IMR-90 (cell line): ENCODE measurements around the gene KIAA1614. TPM values are rescaled to one million over a fixed set of nuclear protein-coding genes. Genes with fewer than 3 reads are reported as not detected.

Experiments used
- ATAC-seq: fragments of 200-7000 bp; cut with Tn5 transposase; 2 replicates; pipeline ENCODE4 v1.9.1; 2020; ENCODE audit warnings: low read depth, mild to moderate bottlenecking, moderate library complexity
- BruUV-seq: library from RNA; stranded (reverse); fragments of 400-500 nt; replicated peaks from 2 replicates; lab custom pipeline; 2021; lab: Mats Ljungman, UMichigan
- CTCF ChIA-PET: fragments of 300-600 bp; formaldehyde crosslinking; extraction: SDS; loops from one replicate; lab custom pipeline; 2021; ENCODE audit warnings: antibody characterized with exemption; lab: Yijun Ruan, JAX
- POLR2A ChIA-PET: fragments of 300-600 bp; sonication (Branson Sonifier 250); formaldehyde crosslinking; loops from one replicate; lab custom pipeline; 2022; ENCODE audit warnings: antibody characterized with exemption; ENCODE audit not compliant: unreplicated experiment; lab: Charles Lee
- DNase-seq: peaks from one replicate; pipeline ENCODE4 v3.0.0; 2013
- H2AFZ ChIP-seq: replicated peaks from 2 replicates; pipeline ENCODE3; 2013; ENCODE audit warnings: low read length, mild to moderate bottlenecking; ENCODE audit not compliant: poor library complexity
- H2AK5ac ChIP-seq: 2 replicates; pipeline ENCODE4 v1.6.1; 2013; ENCODE audit warnings: low read depth, low read length, inconsistent platforms
- H2AK9ac ChIP-seq: replicated peaks from 2 replicates; pipeline ENCODE3; 2013; ENCODE audit warnings: mild to moderate bottlenecking, low read depth, low read length, moderate library complexity; ENCODE audit not compliant: poor library complexity
- H2BK120ac ChIP-seq: 2 replicates; pipeline ENCODE4 v1.6.1; 2013; ENCODE audit warnings: low read depth, low read length, inconsistent platforms
- H2BK15ac ChIP-seq: 3 replicates; pipeline ENCODE4 v1.6.1; 2013; ENCODE audit warnings: low read depth, low read length, inconsistent platforms
- H2BK20ac ChIP-seq: 2 replicates; pipeline ENCODE4 v1.6.1; 2013; ENCODE audit warnings: low read depth, mild to moderate bottlenecking, inconsistent platforms, low read length, moderate library complexity
- H2BK5ac ChIP-seq: 2 replicates; pipeline ENCODE4 v1.6.1; 2013; ENCODE audit warnings: mild to moderate bottlenecking, low read depth, low read length, inconsistent platforms; ENCODE audit not compliant: poor library complexity, severe bottlenecking
- H3K14ac ChIP-seq: replicated peaks from 2 replicates; pipeline ENCODE4 v1.6.1; 2013; ENCODE audit warnings: low read depth, low read length, inconsistent platforms
- H3K18ac ChIP-seq: 2 replicates; pipeline ENCODE4 v1.6.1; 2013; ENCODE audit warnings: low read depth, low read length, control low read depth
- H3K23ac ChIP-seq: 2 replicates; pipeline ENCODE4 v1.6.1; 2013; ENCODE audit warnings: low read depth, low read length, inconsistent platforms
- H3K27ac ChIP-seq: 2 replicates; pipeline ENCODE4 v1.5.1; 2013; ENCODE audit warnings: mild to moderate bottlenecking, control low read depth, low read length; ENCODE audit not compliant: insufficient read depth
- H3K27me3 ChIP-seq: 2 replicates; pipeline ENCODE4 v1.6.1; 2013; ENCODE audit warnings: low read length; ENCODE audit not compliant: control insufficient read depth, insufficient read depth
- H3K36me3 ChIP-seq: 2 replicates; pipeline ENCODE4 v1.6.1; 2013; ENCODE audit warnings: low read length, mixed read lengths; ENCODE audit not compliant: control insufficient read depth, insufficient read depth
- H3K4ac ChIP-seq: 2 replicates; pipeline ENCODE4 v1.6.1; 2013; ENCODE audit warnings: low read depth, low read length, inconsistent platforms
- H3K4me1 ChIP-seq: 2 replicates; pipeline ENCODE4 v1.6.1; 2013; ENCODE audit warnings: low read length, mixed read lengths; ENCODE audit not compliant: control insufficient read depth, insufficient read depth
- H3K4me2 ChIP-seq: 2 replicates; pipeline ENCODE4 v1.6.1; 2013; ENCODE audit warnings: low read depth, mild to moderate bottlenecking, control low read depth, low read length, moderate library complexity
- H3K4me3 ChIP-seq: 2 replicates; pipeline ENCODE4 v1.5.1; 2013; ENCODE audit warnings: low read depth, mild to moderate bottlenecking, control low read depth, low read length, moderate library complexity; ENCODE audit not compliant: insufficient read depth
- H3K56ac ChIP-seq: 2 replicates; pipeline ENCODE4 v1.6.1; 2013; ENCODE audit warnings: low read length, inconsistent platforms; ENCODE audit not compliant: insufficient read depth; ENCODE audit errors: extremely low read depth
- H3K79me1 ChIP-seq, 2 experiments: 2 replicates each; pipeline ENCODE4 v1.6.1; 2013; ENCODE audit warnings: low read length in 2 of 2, inconsistent platforms in 1 of 2, low read depth in 1 of 2
- H3K9ac ChIP-seq: 2 replicates; pipeline ENCODE4 v1.6.1; 2013; ENCODE audit warnings: low read depth, low read length, control low read depth
- H3K9me1 ChIP-seq: 2 replicates; pipeline ENCODE4 v1.6.1; 2013; ENCODE audit warnings: low read length, inconsistent platforms; ENCODE audit not compliant: insufficient read depth
- H3K9me3 ChIP-seq: 2 replicates; pipeline ENCODE4 v1.6.1; 2013; ENCODE audit warnings: low read length; ENCODE audit not compliant: control insufficient read depth, insufficient read depth
- H4K20me1 ChIP-seq: 2 replicates; pipeline ENCODE4 v1.6.1; 2013; ENCODE audit warnings: low read length, inconsistent platforms; ENCODE audit not compliant: insufficient read depth
- H4K5ac ChIP-seq: 2 replicates; pipeline ENCODE4 v1.6.1; 2013; ENCODE audit warnings: mild to moderate bottlenecking, low read depth, low read length, control low read depth
- H4K8ac ChIP-seq, 2 experiments: 2 replicates each; pipeline ENCODE4 v1.6.1; 2013; ENCODE audit warnings: low read depth in 2 of 2, low read length in 2 of 2, control low read depth in 1 of 2, inconsistent platforms in 1 of 2
- H4K91ac ChIP-seq: 2 replicates; pipeline ENCODE4 v1.6.1; 2013; ENCODE audit warnings: low read depth, low read length, inconsistent platforms; ENCODE audit not compliant: insufficient read depth
- CEBPB ChIP-seq: IDR thresholded peaks from 2 replicates; pipeline ENCODE4 v1.6.1; 2012; ENCODE audit warnings: low read depth, low read length, improper control_type of control experiment
- CHD1 ChIP-seq: IDR thresholded peaks from 2 replicates; pipeline ENCODE4 v1.6.1; 2012; ENCODE audit warnings: low read depth, low read length, improper control_type of control experiment
- CTCF ChIP-seq: conservative IDR thresholded peaks from 2 replicates; pipeline ENCODE4 v1.5.1; 2012; ENCODE audit warnings: mild to moderate bottlenecking, low read depth, low read length, improper control_type of control experiment
- ELK1 ChIP-seq: fragments of 150-350 bp; IDR thresholded peaks from 2 replicates; pipeline ENCODE4 v1.6.1; 2016; ENCODE audit warnings: low read depth, mild to moderate bottlenecking, low read length, moderate library complexity, borderline replicate concordance
- FOS ChIP-seq: fragments of 150-350 bp; IDR thresholded peaks from 2 replicates; pipeline ENCODE4 v1.6.1; 2016; ENCODE audit warnings: low read depth, low read length
- MAFK ChIP-seq: IDR thresholded peaks from 2 replicates; pipeline ENCODE4 v1.6.1; 2012; ENCODE audit warnings: low read depth, low read length, improper control_type of control experiment
- MAZ ChIP-seq: IDR thresholded peaks from 2 replicates; pipeline ENCODE4 v1.6.1; 2012; ENCODE audit warnings: low read depth, mild to moderate bottlenecking, low read length, improper control_type of control experiment, moderate library complexity, borderline replicate concordance
- MXI1 ChIP-seq: IDR thresholded peaks from 2 replicates; pipeline ENCODE4 v1.6.1; 2012; ENCODE audit warnings: low read depth, mild to moderate bottlenecking, low read length, moderate library complexity, borderline replicate concordance
- NFE2L2 ChIP-seq: fragments of 150-350 bp; IDR thresholded peaks from 2 replicates; pipeline ENCODE4 v1.6.1; 2016; ENCODE audit warnings: low read depth, mild to moderate bottlenecking, low read length
- POLR2A ChIP-seq: IDR thresholded peaks from 2 replicates; pipeline ENCODE4 v1.6.1; 2012; ENCODE audit warnings: mild to moderate bottlenecking, low read depth, low read length
- RCOR1 ChIP-seq: IDR thresholded peaks from 2 replicates; pipeline ENCODE4 v1.6.1; 2012; ENCODE audit warnings: mild to moderate bottlenecking, low read length, improper control_type of control experiment; ENCODE audit not compliant: insufficient replicate concordance
- RFX5 ChIP-seq: IDR thresholded peaks from 2 replicates; pipeline ENCODE4 v1.8.0; 2012; ENCODE audit warnings: low read depth, mild to moderate bottlenecking, low read length, moderate library complexity
- SMC3 ChIP-seq: fragments of 150-350 bp; IDR thresholded peaks from 2 replicates; pipeline ENCODE4 v1.6.1; 2016; ENCODE audit warnings: low read depth, mild to moderate bottlenecking, antibody characterized with exemption, low read length, moderate library complexity
- USF2 ChIP-seq: fragments of 150-350 bp; IDR thresholded peaks from 2 replicates; pipeline ENCODE4 v1.6.1; 2017; ENCODE audit warnings: mild to moderate bottlenecking, antibody characterized with exemption, low read length, low read depth
- WGBS, 2 experiments: methylation state at CpG; one replicate each; pipeline versions ENCODE4 v1.1.5 to v1.1.7; 2013; ENCODE audit warnings: missing lambda C conversion rate in 2 of 2; ENCODE audit not compliant: insufficient read length in 1 of 2; ENCODE audit errors: extremely low coverage in 2 of 2; 5-methylcytosine and 5-hydroxymethylcytosine counted together
- dilution Hi-C: fragments of 300-500 bp; cut with HindIII; formaldehyde crosslinking; loops from one replicate; pipeline ENCODE4 v1.14.3; 2018; ENCODE audit warnings: low sequenced_read_pairs; ENCODE audit not compliant: unreplicated experiment
- in situ Hi-C: fragments of 300-500 bp; cut with MboI; formaldehyde crosslinking; loops from 3 replicates; pipeline ENCODE4 v1.14.3; 2019; ENCODE audit warnings: low sequenced_read_pairs, inconsistent platforms, mixed read lengths
- intact Hi-C: fragments of 100-400 bp; cut with micrococcal nuclease; formaldehyde crosslinking; loops from 2 replicates; pipeline ENCODE4 v1.10.0; 2022
- polyA plus RNA-seq, 3 experiments: library from polyadenylated mRNA; depleted of rRNA; stranded (reverse); fragments of >200 nt; gene quantifications; 2 replicates each; pipeline ENCODE4 v1.2.3, GENCODE V29; 2012; ENCODE audit warnings: low replicate concordance in 1 of 3
- total RNA-seq: library from RNA; depleted of rRNA; stranded (reverse); fragments of >200 nt; gene quantifications from 2 replicates; pipeline ENCODE4 v1.2.3, GENCODE V29; 2012

KIAA1614 gene
- total and polyA plus RNA-seq, 2 of the 4 experiments (the other 2 are of a cell fraction) = 1.8 to 3.5 TPM

- Histone ChIP-seq H3K9me3 (no peaks in the 10 kb centered on the region), H3K4me3 (no peak overlapping the region), H2BK120ac (no peak overlapping the region), H3K56ac (no peak overlapping the region), H3K4me1 (no peaks in the 10 kb centered on the region), H3K27ac (no peak overlapping the region), H4K8ac (no peak overlapping the region), H3K36me3 (peaks cover 31% of the 10 kb centered on the region), H3K27me3 (no peaks in the 10 kb centered on the region), H4K91ac (no peak overlapping the region), H3K18ac (no peak overlapping the region), H3K9me1 (peaks cover 7% of the 10 kb centered on the region), H3K79me1 (peaks cover 24 to 63% of the 10 kb centered on the region in 2 experiments; a peak in 3 of 4 replicates), H2BK15ac (no peak overlapping the region), H4K5ac (no peak overlapping the region), H2AK5ac (no peak overlapping the region), H3K9ac (no peak overlapping the region), H3K4ac (no peak overlapping the region), H2BK20ac (no peak overlapping the region), H3K23ac (no peak overlapping the region), H2BK5ac (no peak overlapping the region), H2AK9ac (peak overlapping the region; percentile 40), H3K14ac (no peak overlapping the region), H2AFZ (no peak overlapping the region), H3K4me2 (no peak overlapping the region), H4K20me1 (peaks cover 9% of the 10 kb centered on the region; the same call in 1 of the 2 replicates)
- no peak for TF ChIP-seq MXI1
- TF ChIP-seq CHD1 = no peak
- TF ChIP-seq CEBPB = no peak
- no peak for TF ChIP-seq CTCF
- no peak for TF ChIP-seq USF2
- TF ChIP-seq RCOR1 = no peak
- TF ChIP-seq MAZ = no peak
- TF ChIP-seq NFE2L2 = no peak
- no peak for TF ChIP-seq SMC3
- TF ChIP-seq ELK1 = no peak
- no peak for TF ChIP-seq POLR2A
- TF ChIP-seq FOS = no peak
- no peak for TF ChIP-seq MAFK
- TF ChIP-seq RFX5 = no peak
- CTCF ChIA-PET = no interaction called here
- WGBS, 2 experiments = no CpG with 5 or more reads among the region's 15 CpGs
- POLR2A ChIA-PET = no interaction called here
- dilution Hi-C loops (no loop called here), intact Hi-C loops (no loop called here), in situ Hi-C loops (no loop called here)
- DNase-seq (no peak), ATAC-seq (no peak)
- BruUV-seq = no TSS peak
Observed at GRCh38 chr1:180966744-180967536, 54.2 kb downstream of the KIAA1614 start.
